OCI-LY3 (cell line): Measurements from ENCODE around the gene RAB27B.

Experiments
- H2AFZ ChIP-seq: fragments of 200-600, 300-600 bp; shearing (Covaris generic); 2 replicates; pipeline ENCODE4 v1.6.0; 2014; ENCODE audit warnings: antibody characterized with exemption, low read depth, low read length
- H3K27ac ChIP-seq: fragments of 200-600, 300-600 bp; sonication (generic); 2 replicates; pipeline ENCODE4 v1.5.1; 2014; ENCODE audit warnings: mild to moderate bottlenecking, low read length, moderate library complexity, mixed read lengths
- H3K27me3 ChIP-seq: fragments of 200-600, 300-600 bp; sonication (generic); 2 replicates; pipeline ENCODE4 v1.6.1; 2014; ENCODE audit warnings: low read depth, low read length, mixed read lengths
- H3K36me3 ChIP-seq: fragments of 200-600, 300-600 bp; sonication (generic); replicated peaks from 2 replicates; pipeline ENCODE3; 2014; ENCODE audit warnings: low read depth, low read length, mixed read lengths
- H3K4me1 ChIP-seq: fragments of 300-600, 200-600 bp; sonication (generic); 2 replicates; pipeline ENCODE4 v1.6.1; 2014; ENCODE audit warnings: low read length, mixed read lengths
- H3K4me2 ChIP-seq: fragments of 200-600, 300-600 bp; sonication (generic); 2 replicates; pipeline ENCODE4 v1.6.1; 2014; ENCODE audit warnings: low read length, mixed read lengths
- H3K4me3 ChIP-seq: fragments of 300-600, 200-600 bp; sonication (generic); 2 replicates; pipeline ENCODE4 v1.5.1; 2014; ENCODE audit warnings: antibody characterized with exemption, mild to moderate bottlenecking, low read length, moderate library complexity
- H3K79me2 ChIP-seq: fragments of 300-600, 200-600 bp; shearing (Covaris generic); 2 replicates; pipeline ENCODE4 v1.6.1; 2014; ENCODE audit warnings: mild to moderate bottlenecking, low read length, mixed read lengths
- H3K9ac ChIP-seq: fragments of 300-600, 200-600 bp; shearing (Covaris generic); 2 replicates; pipeline ENCODE4 v1.6.0; 2014; ENCODE audit warnings: mild to moderate bottlenecking, low read length, moderate library complexity
- H3K9me3 ChIP-seq: fragments of 200-600, 300-600 bp; shearing (Covaris generic); 2 replicates; pipeline ENCODE4 v1.6.1; 2014; ENCODE audit warnings: low read length, mixed read lengths; ENCODE audit not compliant: insufficient read depth
- H4K20me1 ChIP-seq: fragments of 200-600, 300-600 bp; sonication (generic); 2 replicates; pipeline ENCODE4 v1.6.1; 2016; ENCODE audit warnings: low read length, mixed read lengths; ENCODE audit not compliant: insufficient read depth
- EZH2phosphoT487 ChIP-seq: fragments of 200-600 bp; shearing (Covaris generic); IDR thresholded peaks from 2 replicates; pipeline ENCODE4 v1.6.1; 2018; ENCODE audit warnings: antibody characterized with exemption, mixed run types, low read depth
- TF ChIP-seq, protein P1 (sequence below): fragments of 200-600, 300-600 bp; sonication (generic); IDR thresholded peaks from 2 replicates; pipeline ENCODE4 v1.5.1; 2014; ENCODE audit warnings: antibody characterized with exemption, low read length, low read depth

RAB27B gene

DNA sequence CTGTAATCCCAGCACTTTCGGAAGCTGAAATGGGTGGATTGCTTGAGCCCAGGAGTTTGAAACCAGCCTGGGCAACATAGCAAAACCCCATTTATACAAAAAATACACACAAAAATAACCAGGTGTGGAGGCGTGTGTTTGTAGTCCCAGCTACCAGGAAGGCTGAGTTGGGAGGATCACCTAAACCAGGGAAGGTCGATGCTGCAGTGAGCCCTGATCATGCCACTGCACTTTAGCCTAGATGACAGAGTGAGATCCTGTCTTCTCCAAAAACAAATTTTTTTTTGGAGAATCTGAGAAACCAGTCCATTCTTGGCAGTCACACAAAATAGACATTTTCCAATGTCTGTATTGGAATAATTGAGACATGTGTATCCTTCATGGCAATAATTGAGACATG is 46.8 kb downstream of the RAB27B start:
- H3K4me3 ChIP-seq = no peak overlapping the region
- H2AFZ ChIP-seq = no peak overlapping the region
- no peak overlapping the region for H3K27ac ChIP-seq
- peaks cover 29% of the 10 kb centered on the region for H3K4me1 ChIP-seq
- no peaks in the 10 kb centered on the region for H3K9me3 ChIP-seq
- 0 out of 2 replicates have a peak, but pooled peaks cover 3% of the 10 kb centered on the region for H4K20me1 ChIP-seq
- no peaks in the 10 kb centered on the region for H3K79me2 ChIP-seq
- H3K4me2 ChIP-seq = peak overlapping the region; percentile 71
- no peak for TF ChIP-seq EZH2phosphoT487
- TF ChIP-seq, protein P1, sequence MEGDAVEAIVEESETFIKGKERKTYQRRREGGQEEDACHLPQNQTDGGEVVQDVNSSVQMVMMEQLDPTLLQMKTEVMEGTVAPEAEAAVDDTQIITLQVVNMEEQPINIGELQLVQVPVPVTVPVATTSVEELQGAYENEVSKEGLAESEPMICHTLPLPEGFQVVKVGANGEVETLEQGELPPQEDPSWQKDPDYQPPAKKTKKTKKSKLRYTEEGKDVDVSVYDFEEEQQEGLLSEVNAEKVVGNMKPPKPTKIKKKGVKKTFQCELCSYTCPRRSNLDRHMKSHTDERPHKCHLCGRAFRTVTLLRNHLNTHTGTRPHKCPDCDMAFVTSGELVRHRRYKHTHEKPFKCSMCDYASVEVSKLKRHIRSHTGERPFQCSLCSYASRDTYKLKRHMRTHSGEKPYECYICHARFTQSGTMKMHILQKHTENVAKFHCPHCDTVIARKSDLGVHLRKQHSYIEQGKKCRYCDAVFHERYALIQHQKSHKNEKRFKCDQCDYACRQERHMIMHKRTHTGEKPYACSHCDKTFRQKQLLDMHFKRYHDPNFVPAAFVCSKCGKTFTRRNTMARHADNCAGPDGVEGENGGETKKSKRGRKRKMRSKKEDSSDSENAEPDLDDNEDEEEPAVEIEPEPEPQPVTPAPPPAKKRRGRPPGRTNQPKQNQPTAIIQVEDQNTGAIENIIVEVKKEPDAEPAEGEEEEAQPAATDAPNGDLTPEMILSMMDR = no peak
- H3K9ac ChIP-seq = no peak overlapping the region
- H3K36me3 ChIP-seq = no peaks in the 10 kb centered on the region
- peaks cover 16% of the 10 kb centered on the region for H3K27me3 ChIP-seq

DNA sequence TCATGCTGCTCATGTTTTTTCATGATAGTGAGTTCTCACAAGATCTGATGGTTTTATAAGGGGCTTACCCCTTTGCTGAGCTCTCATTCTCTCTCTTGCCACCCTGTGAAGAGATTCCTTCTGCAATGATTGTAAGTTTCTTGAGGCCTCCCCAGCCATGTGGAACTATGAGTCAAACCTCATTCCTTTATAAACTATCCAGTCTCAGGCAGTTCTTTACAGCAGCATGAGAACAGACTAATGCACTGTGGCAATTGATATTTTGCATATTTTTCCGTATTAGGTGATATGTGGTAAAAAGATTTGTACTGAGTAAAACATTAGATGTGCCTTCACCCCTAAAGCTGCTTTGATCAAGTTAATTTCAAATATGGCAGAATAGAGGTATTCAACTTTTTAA is 48.8 kb downstream of the RAB27B start:
- Histone ChIP-seq H3K79me2 (no peaks in the 10 kb centered on the region), H4K20me1 (0 out of 2 replicates have a peak, but pooled peaks cover 3% of the 10 kb centered on the region), H3K36me3 (no peaks in the 10 kb centered on the region), H3K4me2 (no peak overlapping the region), H3K27me3 (peaks cover 18% of the 10 kb centered on the region; the same call in 1 of the 2 replicates), H3K4me3 (no peak overlapping the region), H3K9ac (no peak overlapping the region), H3K4me1 (peaks cover 29% of the 10 kb centered on the region), H3K27ac (no peak overlapping the region), H2AFZ (no peak overlapping the region), H3K9me3 (no peaks in the 10 kb centered on the region)
- TF ChIP-seq, protein P1 = no peak
- no peak for TF ChIP-seq EZH2phosphoT487

DNA sequence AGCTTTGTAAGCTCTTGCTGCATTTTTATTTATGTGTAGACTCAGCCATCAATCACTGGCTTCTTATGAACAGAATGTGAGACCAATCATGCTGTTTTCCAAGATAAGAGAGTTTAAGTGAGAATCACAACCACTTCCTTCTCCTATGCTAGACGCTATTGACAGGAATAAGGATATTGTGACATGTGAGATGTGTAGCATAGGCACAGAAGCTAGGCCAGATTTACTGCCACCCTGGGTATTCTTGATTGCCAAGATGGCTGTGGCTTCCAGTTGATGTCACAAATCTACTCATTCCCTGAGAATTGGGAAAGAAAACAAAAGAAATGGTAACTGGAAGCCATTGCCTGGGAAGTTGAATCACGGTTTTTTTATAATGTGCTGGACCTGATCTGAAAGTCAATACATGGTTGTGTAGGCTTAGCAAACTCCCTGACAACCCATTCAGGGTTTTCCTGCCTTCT is 49.9 kb downstream of the RAB27B start:
- Histone ChIP-seq H3K79me2 (no peaks in the 10 kb centered on the region), H2AFZ (no peak overlapping the region)
- TF ChIP-seq, protein P1 = no peak
- TF ChIP-seq EZH2phosphoT487 = no peak

DNA sequence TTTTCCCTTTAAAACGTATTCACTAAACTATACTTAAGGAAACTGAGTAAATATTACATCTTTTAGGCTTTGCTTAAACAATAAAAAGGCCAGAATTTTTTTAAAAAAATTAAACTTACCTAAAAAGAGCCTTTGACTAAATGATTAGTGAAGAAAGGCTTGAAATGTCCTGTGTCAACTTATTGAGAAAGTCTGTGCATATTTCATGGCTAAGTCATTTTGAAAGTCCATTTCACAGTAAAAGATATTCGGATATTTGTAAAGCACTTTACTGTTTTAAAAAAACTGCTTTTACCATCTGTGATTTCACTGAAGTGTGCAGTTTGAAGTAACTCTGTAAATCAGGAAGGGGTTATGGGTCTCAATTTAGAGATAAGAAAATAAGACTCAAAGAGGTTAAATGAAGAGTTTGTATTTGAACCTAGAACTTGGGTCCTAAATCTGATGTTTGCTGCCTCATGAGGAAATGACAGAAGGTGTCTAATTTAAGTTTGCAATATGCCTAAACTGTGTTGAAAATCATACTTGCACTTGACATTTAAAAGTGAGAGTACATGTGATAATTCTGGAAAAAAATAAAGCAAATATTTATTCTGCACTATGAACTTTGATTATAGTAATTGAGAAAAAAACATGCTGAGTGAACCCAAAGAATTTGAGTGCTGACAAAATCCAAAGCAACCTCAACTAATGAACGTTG is 50.5 kb downstream of the RAB27B start:
- H2AFZ ChIP-seq = no peak overlapping the region
- H3K27ac ChIP-seq = no peak overlapping the region
- no peak for TF ChIP-seq EZH2phosphoT487
- TF ChIP-seq, protein P1 = no peak
- peaks cover 29% of the 10 kb centered on the region for H3K27me3 ChIP-seq
- H3K4me3 ChIP-seq = no peak overlapping the region
- H3K4me2 ChIP-seq = no peak overlapping the region
- no peaks in the 10 kb centered on the region for H3K79me2 ChIP-seq
- H3K9ac ChIP-seq = no peak overlapping the region
- no peaks in the 10 kb centered on the region for H3K9me3 ChIP-seq
- H3K36me3 ChIP-seq = no peaks in the 10 kb centered on the region
- peaks cover 21% of the 10 kb centered on the region for H3K4me1 ChIP-seq
- 0 out of 2 replicates have a peak, but pooled peaks cover 1% of the 10 kb centered on the region for H4K20me1 ChIP-seq

More for the DNA sequence above, 49.9 kb downstream of the RAB27B start:
- H3K36me3 ChIP-seq = no peaks in the 10 kb centered on the region
- H3K27me3 ChIP-seq = peaks cover 26% of the 10 kb centered on the region
- no peak overlapping the region for H3K4me3 ChIP-seq
- peaks cover 28% of the 10 kb centered on the region for H3K4me1 ChIP-seq
- no peak overlapping the region for H3K4me2 ChIP-seq
- H3K27ac ChIP-seq = no peak overlapping the region
- 0 out of 2 replicates have a peak, but pooled peaks cover 3% of the 10 kb centered on the region for H4K20me1 ChIP-seq
- no peak overlapping the region for H3K9ac ChIP-seq
- no peaks in the 10 kb centered on the region for H3K9me3 ChIP-seq
